Hematopoietic multipotent progenitor cell treated with erythropoietin and hydrocortisone succinate and interleukin-3 and kit ligand, for 17 days (in vitro differentiated cells): ENCODE measurements around the gene PTGDS.

Source experiments
- DNase-seq: peaks from one replicate; pipeline ENCODE4 v3.0.0-alpha.2; 2015; ENCODE audit warnings: low spot score

Gene PTGDS

DNA sequence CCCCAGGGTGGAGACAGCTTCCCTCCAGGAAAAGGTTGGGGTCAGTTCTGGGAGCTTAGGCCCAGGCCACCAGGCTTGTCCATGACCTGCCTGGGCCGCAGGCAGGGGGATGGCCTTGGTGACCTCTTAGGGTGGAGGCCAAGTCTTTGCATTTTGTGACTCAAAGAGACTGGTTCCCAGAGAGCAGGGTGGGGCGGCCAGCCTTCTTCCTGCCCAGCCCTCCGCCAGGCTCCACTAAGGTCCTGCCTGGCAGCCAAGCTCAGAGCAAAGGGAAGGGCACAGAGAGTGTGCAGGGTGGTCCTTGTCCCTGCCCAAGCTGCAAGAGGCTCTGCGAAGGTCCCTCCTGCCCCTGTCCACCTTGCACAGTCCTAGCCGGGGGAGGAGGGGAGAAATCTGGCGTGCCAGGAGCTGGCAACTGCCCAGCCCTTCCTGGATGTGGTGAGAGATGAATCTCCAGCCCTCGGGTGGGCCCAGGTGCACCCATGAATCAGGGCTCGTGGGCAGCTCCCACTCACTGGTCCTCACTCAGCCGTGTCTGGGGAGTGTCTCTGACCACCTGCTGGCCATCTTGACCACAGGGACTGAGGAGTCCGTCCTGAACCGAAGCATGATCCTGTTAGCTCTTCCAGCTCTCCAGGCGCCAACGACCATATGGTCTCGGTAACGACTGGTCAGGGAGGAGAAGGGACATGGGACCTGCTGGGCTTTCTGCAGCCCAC is 2.3 kb upstream of the PTGDS start:
- DNase-seq, result no peak

DNA sequence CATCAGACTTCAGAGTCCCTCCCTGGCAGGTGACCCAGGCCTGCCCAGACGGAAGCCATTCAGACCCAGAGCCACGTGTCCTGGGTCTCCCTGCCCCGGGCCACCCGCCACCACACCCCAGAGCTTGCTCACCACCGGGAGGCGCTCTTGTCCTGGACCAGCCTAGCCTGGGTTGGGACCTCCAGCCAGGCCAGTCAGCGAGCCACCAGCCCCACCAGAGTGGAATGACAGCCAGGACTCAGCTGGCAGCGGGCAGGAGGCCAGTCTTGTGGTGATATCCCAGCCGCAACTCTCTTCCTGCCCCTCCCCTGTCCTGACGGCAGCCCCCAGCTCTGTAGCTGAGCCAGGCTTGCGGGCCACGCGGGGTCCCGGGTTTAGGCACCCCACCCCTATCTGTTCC is 1.7 kb upstream of the PTGDS start:
- DNase-seq, result no peak

DNA sequence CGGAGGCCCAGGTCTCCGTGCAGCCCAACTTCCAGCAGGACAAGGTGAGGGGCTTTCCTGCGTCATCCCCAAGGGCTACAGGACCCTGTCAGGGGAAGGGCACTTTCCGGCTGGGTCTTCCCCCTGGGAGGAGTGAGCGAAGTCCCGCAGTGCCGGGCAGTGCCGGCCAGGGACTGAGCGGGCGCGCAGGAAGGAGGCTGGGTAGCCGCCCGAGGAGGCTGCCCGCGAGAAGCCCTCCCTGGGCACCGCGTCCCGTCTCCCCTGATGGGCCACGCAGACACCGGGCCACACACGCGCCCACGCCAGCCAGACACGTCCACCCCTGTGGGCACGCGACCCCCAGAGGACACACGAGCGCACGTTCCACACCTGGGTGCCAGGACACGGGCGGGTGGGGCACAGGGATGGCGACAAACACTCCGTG is 357 bp downstream of the PTGDS start:
- no peak for DNase-seq

DNA sequence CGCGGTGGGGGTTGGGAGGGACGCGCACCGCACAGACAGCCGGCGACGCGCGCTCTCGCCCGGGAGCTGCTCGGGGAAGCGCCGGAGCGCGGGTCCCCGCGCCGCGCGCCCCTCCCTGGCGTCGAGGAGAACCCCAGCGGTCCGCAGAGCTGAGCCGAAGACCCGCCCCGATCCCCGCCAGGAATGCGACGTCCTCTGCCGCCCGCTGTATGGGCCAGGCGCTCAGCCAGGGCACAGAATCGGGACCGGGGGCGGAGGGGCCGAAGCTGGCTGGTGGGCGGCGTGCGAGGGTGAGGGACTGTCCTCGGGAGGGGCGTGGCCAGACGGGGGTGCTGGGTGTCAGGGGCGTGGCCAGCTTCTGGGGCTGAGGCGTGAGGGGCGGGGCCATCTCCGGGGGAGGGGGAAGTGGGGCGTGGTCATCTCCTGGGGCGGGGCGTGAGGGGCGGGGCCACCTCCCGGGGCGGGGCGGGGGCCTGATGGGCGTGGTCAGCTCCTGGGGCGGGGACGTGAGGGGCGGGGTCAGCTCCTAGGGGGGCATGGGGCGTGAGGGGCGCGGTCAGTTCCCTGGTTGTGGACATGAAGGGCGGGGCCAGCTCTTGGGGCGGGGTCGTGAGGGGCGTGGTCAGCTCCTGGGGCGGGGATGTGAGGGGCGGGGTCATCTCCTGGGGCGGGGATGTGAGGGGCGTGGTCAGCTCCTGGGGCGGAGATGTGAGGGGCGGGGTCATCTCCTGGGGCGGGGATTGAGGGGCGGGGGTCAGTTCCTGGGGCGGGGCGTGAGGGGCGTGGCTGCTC is 965 bp downstream of the PTGDS start:
- peak; percentile 63 for DNase-seq

DNA sequence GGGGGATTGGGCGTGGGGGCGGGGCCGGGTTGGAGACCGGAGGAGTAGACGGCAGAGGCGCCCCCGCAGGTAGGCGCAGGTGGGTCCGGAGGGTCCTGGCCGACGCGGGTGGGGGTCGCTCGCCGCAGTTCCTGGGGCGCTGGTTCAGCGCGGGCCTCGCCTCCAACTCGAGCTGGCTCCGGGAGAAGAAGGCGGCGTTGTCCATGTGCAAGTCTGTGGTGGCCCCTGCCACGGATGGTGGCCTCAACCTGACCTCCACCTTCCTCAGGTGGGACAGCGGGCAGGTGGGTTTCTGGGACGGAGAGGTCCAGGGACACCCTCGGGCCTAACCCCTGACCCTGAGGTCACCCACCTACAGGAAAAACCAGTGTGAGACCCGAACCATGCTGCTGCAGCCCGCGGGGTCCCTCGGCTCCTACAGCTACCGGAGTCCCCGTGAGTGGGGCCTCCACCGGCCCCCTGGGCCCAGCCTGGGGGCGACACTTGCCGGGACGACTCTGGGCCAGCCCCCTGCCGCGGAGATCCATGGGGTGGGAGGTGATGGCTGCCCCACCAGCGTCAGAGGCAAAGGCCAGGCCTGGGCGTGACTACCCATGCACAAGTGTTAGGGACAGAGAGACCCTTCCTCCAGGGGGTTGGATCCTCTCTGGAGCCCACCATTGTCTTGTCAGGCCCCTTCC is 1.7 kb downstream of the PTGDS start:
- DNase-seq, result no peak

DNA sequence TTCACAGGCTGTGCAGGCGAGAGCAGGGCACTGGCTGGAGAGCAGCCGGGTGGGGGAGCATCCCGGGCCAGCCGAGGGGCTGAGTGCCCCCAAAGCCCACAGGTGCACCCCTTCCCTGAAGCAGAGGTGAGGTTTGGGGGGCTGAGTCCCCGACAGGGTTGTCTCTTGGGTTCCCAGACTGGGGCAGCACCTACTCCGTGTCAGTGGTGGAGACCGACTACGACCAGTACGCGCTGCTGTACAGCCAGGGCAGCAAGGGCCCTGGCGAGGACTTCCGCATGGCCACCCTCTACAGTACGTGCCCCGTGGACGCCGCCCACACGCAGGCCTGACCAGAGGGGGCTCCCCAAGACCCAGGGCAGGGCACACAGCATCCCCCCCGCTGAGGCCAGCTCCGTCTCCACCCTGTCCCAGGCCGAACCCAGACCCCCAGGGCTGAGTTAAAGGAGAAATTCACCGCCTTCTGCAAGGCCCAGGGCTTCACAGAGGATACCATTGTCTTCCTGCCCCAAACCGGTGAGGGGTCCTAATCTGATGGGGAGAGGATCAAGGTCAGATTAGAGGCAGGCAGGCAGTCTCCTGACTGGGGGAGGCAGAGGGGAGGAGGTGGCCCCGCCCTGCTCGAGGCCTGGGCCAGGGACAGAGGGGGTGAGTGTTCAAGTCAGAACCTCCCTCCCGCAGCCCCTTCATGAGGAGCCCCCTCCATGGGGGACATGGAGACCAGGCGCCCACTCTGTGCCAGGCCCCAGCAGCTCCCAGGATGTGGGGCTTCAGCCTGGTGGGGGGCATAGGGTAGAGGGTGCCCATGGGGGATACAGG is 2.7 kb downstream of the PTGDS start:
- no peak for DNase-seq

DNA sequence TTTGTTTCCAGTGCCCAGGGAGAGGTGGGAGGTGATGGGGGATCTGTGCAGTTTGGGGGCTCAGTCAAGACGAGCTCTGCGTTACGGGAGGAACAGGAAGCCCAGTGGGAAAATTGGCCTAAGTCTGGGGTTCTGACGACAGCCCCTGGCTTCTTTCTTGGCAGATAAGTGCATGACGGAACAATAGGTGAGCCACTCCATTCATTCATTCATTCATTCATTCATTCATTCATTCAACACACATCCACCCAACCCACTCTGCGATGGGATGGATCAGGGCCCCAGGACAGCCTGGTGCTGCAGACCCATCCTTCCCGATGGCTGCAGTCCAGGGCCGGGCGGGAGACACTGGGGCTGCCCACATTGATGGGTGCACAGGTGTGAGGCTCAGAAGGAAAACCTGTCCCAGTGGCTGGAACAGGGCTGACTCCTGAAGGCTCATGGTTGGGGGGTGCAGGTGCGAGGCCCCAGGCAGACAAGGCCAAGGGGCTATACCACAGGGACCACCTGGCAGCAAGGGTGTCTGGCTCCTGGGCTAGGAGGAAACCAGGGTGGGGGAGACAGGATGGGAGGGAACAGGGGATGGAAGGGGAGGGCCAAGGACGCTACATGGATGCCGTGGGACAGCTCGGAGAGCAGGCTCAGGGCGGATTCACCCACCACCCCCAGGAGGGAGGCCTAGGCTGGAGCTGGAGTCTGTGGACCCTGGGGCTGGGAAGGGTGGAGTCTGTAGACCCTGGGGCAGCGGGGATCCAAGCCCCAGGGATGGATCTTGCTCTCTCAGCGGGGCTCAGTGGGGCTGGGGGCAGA is 3.6 kb downstream of the PTGDS start:
- DNase-seq, result no peak

DNA sequence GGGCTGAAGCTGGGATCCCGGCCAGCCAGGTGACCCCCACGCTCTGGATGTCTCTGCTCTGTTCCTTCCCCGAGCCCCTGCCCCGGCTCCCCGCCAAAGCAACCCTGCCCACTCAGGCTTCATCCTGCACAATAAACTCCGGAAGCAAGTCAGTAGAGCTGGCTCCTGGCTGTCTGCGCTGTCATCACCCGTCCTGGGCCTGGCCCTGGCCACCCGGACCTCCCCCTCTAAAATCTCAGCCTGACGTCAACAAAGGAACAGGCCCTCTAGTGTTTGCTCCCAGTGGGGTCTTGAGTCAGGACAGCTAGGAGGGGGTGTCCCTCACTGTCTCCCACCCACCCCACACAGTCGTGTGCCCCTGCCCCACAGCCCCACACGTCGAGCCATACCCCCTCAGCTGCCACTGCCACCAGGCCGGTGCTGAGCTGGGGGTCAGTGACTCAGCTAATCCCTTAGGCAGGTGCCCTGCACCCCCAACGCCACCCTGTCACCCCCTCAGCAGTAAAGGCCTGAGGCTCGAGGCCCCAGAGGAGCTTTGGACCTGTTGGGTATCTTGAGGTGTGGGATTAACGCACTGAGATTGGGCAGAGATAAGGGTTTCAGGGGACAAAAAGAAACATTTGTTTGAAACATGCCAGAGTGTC is 4.4 kb downstream of the PTGDS start:
- DNase-seq, result no peak

DNA sequence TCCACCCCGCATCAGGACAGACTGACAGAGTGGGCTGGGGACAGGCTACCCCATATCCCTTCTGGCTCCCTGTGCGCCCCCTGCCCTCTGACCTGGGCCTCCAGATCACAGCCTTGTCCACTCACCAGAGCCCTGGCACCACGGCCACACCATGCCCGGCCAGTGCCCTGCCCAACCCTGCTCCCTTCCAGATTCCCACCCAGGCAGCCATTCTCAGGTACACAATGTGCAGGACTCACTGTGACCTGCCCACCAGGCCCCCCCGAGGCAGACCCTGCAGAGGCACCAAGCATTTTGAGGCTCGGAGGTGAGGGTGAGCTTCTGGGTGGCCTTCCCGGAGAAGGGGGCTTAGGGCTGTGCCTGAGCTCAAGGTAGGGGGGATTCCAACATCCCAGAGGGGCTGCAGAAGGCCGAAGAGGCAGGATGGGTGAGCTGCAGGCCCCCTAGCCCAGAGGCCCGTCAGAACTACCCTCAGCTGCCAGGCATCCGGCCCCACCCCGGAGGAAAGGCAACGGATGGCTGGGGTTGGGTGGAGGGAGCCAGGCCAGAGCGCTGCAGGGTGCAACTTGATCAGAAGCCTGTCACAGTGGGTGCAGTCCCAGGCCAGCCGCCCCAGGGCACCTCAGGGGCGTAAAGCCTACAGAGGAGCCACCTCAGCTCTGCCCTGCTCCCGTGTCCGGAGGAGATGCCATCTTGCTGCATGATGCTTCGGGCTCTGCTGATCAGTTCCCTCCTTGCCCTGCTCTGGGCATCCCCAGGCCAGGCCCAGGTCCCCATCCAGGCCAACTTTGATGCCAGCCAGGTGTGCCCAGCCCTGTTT is 5.1 kb downstream of the PTGDS start, which contains the start of gene LCNL1:
LCNL1 (plus strand) TSS at position 762 of the 820 bp plus-strand sequence. CDS start 594 bp downstream, outside the sequence.
- no peak for DNase-seq

DNA sequence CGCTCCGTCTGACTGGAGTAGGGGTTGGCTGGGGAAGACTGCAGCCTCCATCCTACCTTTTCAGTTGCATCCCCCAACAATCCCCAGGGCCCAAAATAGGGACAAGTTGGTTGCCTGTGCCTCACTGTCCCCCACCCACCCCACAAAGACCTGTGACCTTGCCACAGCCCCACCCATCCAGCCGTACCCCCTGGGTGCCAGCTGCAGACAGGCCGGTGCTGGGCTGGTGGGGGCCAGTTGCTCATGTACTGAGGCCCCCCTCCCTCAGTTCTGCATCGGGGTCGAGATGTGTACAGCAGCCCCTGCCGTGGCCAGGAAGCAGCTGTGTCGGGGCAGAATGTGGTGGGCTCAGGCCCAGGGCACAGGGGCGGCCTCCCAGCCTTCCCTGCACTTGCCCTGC is 5.9 kb downstream of the PTGDS start:
- DNase-seq, result no peak

DNA sequence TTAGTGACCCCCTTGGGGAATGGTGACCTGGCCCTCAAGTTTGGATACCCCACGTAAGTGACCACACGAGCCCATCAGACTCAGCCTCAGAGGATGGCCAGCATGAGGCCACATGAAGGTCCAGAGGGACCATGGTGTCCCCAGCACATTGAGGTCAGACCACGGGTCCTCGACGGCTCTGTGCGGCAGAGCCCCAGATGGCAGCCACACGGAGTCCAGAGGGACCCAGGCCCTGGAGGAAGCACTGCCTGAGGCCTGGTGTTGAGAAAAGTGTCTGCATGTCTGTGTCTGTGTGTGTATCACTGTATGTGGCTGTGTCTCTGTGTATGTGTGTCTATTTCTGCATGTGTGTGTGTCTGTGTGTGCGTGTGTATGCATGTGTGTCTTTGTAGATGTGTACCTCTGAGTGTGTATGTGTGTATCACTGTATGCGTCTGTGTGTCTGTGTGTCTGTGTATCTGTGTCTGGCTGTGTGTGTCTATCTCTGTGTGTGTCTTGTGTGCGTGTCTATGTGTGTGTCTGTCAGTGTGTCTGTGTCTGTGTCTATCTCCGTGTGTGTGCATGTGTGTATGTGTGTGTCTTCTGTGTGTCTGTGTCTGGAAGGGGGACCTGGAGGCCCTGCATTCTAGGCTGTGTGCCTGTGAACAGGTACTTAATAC is 6.5 kb downstream of the PTGDS start:
- no peak for DNase-seq

DNA sequence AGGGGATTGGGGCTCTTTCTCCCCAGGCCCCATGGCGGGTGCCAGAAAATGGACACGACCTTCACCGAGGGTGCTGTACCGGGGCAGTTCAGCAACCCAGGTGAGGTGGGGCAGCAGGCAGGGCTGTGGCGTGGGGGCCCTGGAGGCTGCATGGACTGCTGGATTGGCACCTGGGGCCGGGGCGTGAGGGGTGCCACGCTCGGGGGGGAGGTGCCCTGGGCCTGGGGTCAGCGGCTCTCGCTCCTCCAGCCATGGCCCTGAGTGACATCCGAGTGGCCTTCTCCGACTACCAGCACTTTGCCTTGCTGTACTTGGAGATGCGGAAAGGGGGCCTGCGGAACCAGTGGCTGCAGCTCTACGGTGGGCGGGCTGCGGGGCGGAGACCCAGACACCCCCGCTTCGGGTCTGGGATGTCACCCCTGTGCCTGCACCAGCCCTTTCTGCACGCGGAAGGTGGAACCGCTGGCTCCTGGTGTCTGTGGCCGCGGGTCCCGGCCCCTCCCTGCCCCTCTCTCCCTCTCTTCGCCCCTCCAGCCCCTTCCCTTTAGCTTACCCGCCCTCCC is 7.2 kb downstream of the PTGDS start:
- DNase-seq, result no peak

DNA sequence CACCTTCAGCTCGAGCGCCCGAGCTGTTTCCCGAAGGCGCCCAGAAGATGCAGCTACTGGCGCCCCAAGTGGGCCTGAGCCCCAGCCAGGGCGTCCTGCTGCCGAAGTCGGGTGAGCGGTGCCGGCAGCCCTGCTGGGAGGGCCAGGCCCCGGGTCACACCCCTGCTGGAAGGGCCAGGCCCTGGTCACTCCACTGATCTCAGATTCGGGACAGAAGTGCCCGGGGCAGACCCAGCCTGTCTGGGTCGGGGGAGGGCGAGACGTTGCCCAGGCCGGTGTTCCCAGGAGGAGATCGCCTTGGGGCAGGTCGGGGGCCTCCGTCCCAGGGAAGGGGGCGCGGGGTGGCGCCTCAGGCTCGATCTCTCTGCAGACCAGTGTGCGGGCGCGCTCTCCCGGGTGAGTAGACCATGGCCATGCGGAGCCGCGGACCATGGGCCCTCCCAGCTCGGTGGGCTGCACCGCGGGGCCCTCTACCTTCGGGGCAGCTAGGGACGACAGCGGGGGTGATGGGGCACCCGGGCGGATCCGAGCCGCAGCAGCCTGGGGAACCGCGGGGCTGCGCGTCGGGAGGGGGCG is 7.8 kb downstream of the PTGDS start:
- DNase-seq, result no peak

DNA sequence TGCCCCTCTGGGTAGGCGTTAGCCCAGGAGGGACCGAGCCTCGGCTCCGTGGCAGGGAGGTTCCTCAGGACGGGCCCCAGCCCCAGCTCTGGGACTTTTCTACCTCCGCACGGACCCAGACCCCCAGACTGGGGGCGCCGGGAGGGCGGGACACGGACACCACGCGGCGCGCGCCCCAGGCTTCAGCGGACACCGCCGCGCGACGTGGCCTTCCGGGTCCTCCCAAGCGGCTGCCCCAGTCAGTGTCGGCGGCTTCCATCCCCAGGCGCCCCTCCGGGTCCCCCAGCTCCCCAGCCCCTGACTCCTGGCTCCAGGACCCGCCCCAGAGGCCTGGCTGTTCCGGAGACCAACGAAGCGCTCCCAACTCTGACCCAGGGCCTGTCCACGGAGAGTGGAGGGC is 8.5 kb downstream of the PTGDS start:
- DNase-seq, result no peak

DNA sequence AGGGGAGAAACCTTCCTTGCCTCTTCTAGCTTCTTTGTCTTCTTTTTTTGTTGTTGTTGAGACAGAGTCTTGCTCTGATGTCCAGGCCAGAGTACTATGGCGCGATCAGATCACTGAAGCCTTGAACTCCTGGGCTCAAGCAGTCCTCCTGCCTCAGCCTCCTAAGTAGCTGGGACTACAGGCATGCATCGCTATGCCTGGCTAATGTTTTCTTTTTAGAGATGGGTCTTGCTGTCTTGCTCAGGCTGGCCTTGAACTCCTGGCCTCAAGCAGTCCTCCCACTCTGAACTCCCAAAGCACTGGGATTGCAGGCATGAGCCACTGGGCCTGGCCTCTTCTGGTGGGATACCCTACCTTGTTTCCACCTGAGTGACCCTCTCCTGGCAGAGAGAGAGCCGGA is 11.6 kb downstream of the PTGDS start:
- no peak for DNase-seq

DNA sequence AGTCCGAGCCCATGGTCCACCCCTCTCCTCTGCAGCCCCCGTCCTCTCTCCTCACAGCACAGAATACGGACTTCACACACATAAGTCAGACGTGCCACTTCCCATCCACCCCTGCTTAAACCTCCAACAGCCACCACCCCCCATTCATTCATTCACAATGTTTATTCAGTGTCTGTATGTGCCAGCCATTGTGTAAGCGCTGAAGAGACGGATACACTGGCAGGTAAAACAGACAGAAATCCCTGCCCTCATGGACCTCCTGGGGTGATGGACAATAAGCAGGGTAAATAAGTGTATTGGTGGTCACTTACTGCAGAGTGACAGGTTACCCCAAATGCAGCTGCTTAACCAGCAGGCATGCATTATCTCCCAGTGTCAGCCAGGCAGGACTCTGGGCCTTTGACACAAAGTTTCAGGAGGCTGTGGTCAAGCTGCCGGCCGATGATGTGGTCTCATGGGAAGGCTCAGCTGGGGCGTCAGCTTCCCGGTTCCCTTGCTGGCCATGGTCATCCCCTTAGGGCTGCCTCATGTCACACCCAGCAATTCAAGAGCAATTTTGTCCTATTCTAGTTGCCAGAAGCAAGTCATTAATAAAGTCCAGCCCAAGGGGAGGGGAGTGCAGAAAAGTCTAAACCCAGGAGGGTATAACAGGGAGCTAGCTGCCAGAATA is 13.1 kb downstream of the PTGDS start:
- DNase-seq, result no peak

DNA sequence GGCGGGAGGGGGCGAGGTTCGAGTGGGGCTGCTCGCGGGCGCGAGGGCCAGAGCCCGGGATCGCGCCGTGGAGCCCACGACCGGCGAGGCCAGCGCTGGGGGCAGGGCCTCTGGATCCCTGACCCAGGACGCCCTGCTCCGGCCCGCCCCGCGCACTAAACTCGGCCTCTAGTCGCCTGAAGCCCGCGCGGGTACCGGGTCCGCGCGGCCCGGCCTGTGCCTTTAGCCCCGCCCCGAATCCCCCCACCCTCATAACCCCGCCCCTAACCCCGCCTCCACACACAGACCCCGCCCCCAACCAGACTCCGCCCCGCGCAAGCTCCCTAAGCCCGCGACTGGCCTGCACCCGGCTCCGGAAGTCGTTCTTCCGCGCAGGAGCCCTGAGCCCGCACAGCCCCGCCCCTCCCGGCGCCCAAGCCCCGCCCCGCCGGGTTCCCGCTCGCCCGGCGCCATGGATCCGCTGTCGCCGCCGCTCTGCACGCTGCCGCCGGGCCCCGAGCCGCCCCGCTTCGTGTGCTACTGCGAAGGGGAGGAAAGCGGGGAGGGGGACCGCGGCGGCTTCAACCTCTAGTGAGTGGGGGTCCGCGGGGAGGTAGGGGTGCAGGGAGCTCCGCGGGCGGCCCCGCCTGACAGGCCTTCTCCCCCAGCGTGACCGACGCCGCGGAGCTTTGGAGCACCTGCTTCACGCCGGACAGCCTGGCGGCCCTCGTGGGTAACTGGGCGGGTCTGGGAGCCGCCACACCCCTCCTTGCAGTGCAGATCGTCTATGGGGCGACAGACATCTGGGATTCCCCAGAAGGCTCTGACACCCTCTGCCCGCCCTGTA is 14.9 kb downstream of the PTGDS start, which contains the start of gene PAXX:
PAXX (plus strand) TSS at position 430 of the 826 bp plus-strand sequence; CDS start at position 452, 22 bp downstream.
- DNase-seq, result peak; percentile 77
